Vagina (tissue), 2 donors: ENCODE measurements around the gene FCHSD2.

ENCODE experiments used
- POLR2A ChIP-seq, 2 donors: fragments of 450-650 bp; IDR thresholded peaks; one replicate each; pipeline ENCODE4 v1.6.1; 2017; ENCODE audit warnings: antibody characterized with exemption in 2 of 2, mild to moderate bottlenecking in 2 of 2, moderate library complexity in 2 of 2
- POLR2AphosphoS5 ChIP-seq, 2 donors: sonication (generic); formaldehyde crosslinking; IDR thresholded peaks; one replicate each; pipeline ENCODE4 v1.9.0; 2017; ENCODE audit warnings: antibody characterized with exemption in 2 of 2, mild to moderate bottlenecking in 2 of 2, low read depth in 1 of 2; ENCODE audit not compliant: insufficient read depth in 1 of 2

- TF ChIP-seq POLR2AphosphoS5 (IDR thresholded peaks at IDR 0.05; ENCODE audit: insufficient read depth in 1 of 2, low read depth in 1 of 2) (no peak), POLR2A (IDR thresholded peaks at IDR 0.05) (no peak)
Measured at GRCh38 chr11:72869831-72870230, 272.3 kb downstream of the FCHSD2 start.
